Activated CD8-positive, alpha-beta T cell treated with anti-CD3 and anti-CD28 coated beads, Interleukin-2, amount 10 ng/mL, durations not matched to agents 7 days and 5 days (primary cell): Measurements from ENCODE around the gene DGCR6L. TPM values are rescaled to one million over a fixed set of nuclear protein-coding genes. Genes with fewer than 3 reads are reported as not detected.
"Not testable (repeated sequence)": the region's sequence is repeated elsewhere in the genome, so short reads cannot be mapped to it uniquely, and the experiment has no call there.

Experiments used
- ATAC-seq: fragments of 150-1000 bp; cut with Tn5 transposase; one replicate; pipeline ENCODE4 v1.10.0; 2021; ENCODE audit warnings: moderate library complexity
- CTCF ChIA-PET: fragments of 350-600 bp; sonication (Branson Sonifier 250); formaldehyde crosslinking; loops from one replicate; lab custom pipeline; 2021; ENCODE audit warnings: antibody characterized with exemption; lab: Charles Lee
- POLR2A ChIA-PET: fragments of 350-600 bp; sonication (Branson Sonifier 250); formaldehyde crosslinking; loops from one replicate; lab custom pipeline; 2021; ENCODE audit warnings: antibody characterized with exemption; lab: Charles Lee
- DNase-seq: peaks from one replicate; pipeline ENCODE4 v3.0.0-alpha.2; 2020
- H3K27ac Mint-ChIP-seq: one replicate; pipeline ENCODE4 v1.8.0; 2021; ENCODE audit warnings: mild to moderate bottlenecking, mixed read lengths
- H3K27me3 Mint-ChIP-seq: one replicate; pipeline ENCODE4 v1.8.0; 2021; ENCODE audit warnings: low read depth, mixed read lengths
- H3K36me3 Mint-ChIP-seq: one replicate; pipeline ENCODE4 v1.8.0; 2021; ENCODE audit warnings: low read depth, mixed read lengths
- H3K4me1 Mint-ChIP-seq: one replicate; pipeline ENCODE4 v1.8.0; 2021; ENCODE audit warnings: low read depth, mixed read lengths
- H3K4me3 Mint-ChIP-seq: one replicate; pipeline ENCODE4 v1.8.0; 2021; ENCODE audit warnings: mild to moderate bottlenecking, mixed read lengths
- H3K9me3 Mint-ChIP-seq: one replicate; pipeline ENCODE4 v1.8.0; 2022; ENCODE audit warnings: mixed read lengths; ENCODE audit not compliant: insufficient read depth
- total RNA-seq, 2 experiments: library from RNA; stranded (reverse); gene quantifications; one replicate each; pipeline ENCODE4 v1.2.3, GENCODE V29; 2021

The DGCR6L gene
- total RNA-seq, 2 experiments from 2014 or later, result 50.4 to 56.3 TPM

- H3K4me3 Mint-ChIP-seq, CTCF ChIA-PET, ATAC-seq, H3K27ac Mint-ChIP-seq, H3K36me3 Mint-ChIP-seq, POLR2A ChIA-PET, H3K9me3 Mint-ChIP-seq, DNase-seq: not testable (repeated sequence)
- Mint-ChIP-seq H3K4me1 (peaks cover 12% of the 10 kb centered on the region), H3K27me3 (peaks cover 14% of the 10 kb centered on the region)
Observed at GRCh38 chr22:20305230-20305893, 14.5 kb downstream of the DGCR6L start.

DNA sequence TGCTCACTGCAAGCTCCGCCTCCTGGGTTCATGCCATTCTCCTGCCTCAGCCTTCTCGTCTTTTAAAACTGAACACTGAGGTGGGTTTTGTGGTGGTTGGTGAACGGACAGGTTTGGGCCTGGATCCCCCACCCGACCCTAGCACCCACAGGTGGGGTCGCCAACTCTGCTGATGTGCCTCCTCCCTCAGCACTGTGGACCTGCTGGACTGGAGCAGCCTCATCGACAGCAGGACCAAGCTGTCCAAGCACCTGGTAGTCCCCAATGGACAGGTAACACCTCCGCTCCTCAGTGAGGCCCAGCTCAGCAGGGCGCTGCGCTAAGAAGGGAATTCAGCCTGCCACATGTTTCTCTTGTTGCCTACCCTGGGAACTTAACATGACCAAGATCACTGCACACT lies 15.2 kb downstream of the DGCR6L start:
- Mint-ChIP-seq H3K9me3 (no peaks in the 10 kb centered on the region), H3K4me3 (no peak overlapping the region), H3K4me1 (peaks cover 14% of the 10 kb centered on the region), H3K27me3 (peaks cover 14% of the 10 kb centered on the region), H3K36me3 (no peaks in the 10 kb centered on the region), H3K27ac (no peak overlapping the region)
- CTCF ChIA-PET, result no interaction called here
- DNase-seq (no peak), ATAC-seq (no peak)
- POLR2A ChIA-PET, result no interaction called here

GRCh38 chr22:20303229-20303534 lies 16.7 kb downstream of the DGCR6L start:
- H3K27ac Mint-ChIP-seq, ATAC-seq, H3K36me3 Mint-ChIP-seq, DNase-seq, CTCF ChIA-PET, POLR2A ChIA-PET, H3K9me3 Mint-ChIP-seq, H3K4me3 Mint-ChIP-seq: not testable (repeated sequence)
- peaks cover 14% of the 10 kb centered on the region for H3K27me3 Mint-ChIP-seq
- H3K4me1 Mint-ChIP-seq, result peaks cover 16% of the 10 kb centered on the region

DNA sequence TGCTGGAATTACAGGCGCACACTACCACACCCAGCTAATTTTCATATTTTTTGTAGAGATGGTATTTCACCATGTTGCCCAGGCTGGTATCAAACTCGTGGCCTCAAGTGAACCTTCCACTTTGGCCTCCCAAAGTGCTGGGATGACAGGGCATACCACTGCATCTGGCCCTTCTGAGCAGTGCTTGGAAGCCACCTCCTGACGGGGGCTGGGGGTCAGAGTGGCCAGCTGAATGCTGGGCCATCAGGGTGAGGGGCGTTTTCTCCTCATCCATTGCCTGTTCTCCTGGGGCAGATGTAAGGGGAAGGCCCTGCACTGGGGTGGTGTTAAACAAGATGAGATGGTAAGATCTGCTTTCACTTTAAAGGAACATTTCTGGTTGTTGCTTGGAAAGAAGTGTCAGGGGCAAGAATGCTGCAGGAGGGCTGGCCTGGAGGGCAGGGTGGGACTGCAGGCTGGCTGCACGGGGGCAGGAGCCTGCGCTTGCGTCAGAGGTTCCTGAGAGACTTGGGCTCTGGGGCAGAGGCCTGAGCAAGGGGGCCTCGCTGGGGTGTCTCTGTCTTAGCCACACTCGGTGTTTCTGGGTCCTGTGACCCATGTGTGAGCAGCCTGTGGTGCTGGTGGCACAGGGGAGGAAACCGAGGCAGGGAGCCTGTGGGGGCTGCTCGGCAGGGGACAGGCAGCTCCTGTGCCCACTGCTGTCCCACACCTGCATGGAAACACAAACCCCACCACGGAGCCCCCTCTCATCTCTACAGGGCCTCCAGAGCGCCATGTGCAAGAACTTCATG lies 17.2 kb downstream of the DGCR6L start:
- no peak for DNase-seq
- Mint-ChIP-seq H3K4me3 (no peak overlapping the region), H3K36me3 (no peaks in the 10 kb centered on the region), H3K27ac (no peak overlapping the region), H3K4me1 (peaks cover 16% of the 10 kb centered on the region), H3K9me3 (no peaks in the 10 kb centered on the region), H3K27me3 (peaks cover 17% of the 10 kb centered on the region)
- no peak for ATAC-seq
- POLR2A ChIA-PET, result no interaction called here
- CTCF ChIA-PET, result no interaction called here

GRCh38 chr22:20299746-20300136 lies 20.1 kb downstream of the DGCR6L start:
- POLR2A ChIA-PET, result no interaction called here
- CTCF ChIA-PET, result no interaction called here
- peaks cover 6% of the 10 kb centered on the region for H3K4me1 Mint-ChIP-seq

DNA sequence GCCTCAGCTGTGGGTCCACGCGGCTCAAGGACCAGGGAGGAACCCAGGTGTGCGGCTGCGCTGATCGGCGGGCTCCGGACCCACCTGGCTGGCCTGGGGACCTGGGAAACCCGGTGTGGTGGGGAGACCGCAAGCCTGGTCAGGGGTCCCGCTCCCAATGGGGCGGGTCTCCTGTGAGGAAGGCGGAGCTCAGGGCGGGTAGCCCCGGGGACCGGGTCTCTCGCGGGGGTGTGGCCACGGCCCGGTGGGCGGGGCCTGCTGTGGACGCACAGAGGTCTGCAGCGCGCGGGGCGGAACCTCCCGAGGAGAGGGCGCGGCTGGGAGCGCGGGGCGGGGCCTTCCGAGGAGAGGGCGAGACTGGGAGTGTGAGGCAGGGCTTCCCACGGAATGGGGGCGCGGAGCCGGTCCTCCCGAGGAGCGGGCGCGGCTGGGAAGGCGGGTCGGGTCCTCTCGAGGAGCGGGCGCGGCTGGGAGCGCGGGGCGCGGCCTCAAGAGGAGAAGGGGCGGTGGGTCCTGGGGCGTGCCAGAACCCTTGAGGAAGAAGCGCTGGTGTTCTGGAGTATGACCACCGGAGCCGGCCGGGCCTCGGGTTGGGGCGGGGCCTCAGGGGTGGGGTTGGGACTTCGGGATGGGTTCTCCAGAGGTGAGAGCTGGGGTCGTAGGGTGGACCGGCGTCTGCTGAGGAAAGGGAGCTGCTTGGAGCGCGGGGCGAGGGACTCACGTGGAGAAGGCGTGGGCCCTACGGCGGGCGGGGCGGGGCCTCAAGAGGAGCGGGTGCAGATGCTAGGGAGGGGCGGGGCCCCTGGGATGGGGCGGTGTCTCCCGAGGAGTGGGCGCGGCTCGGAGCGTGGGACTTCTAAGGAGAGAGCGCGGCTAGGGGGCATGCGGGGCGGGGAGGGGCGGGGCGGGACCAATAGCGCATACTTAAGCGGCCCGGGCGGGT lies 20.8 kb downstream of the DGCR6L start:
- CTCF ChIA-PET, result no interaction called here
- peak overlapping the region; percentile 75 for H3K4me3 Mint-ChIP-seq
- H3K4me1 Mint-ChIP-seq, result peaks cover 6% of the 10 kb centered on the region
- peaks cover 17% of the 10 kb centered on the region for H3K27me3 Mint-ChIP-seq
- POLR2A ChIA-PET, result no interaction called here
- DNase-seq (peak; percentile 91), ATAC-seq (peak; percentile 93)
- H3K36me3 Mint-ChIP-seq, result no peaks in the 10 kb centered on the region
- no peak overlapping the region for H3K27ac Mint-ChIP-seq
- H3K9me3 Mint-ChIP-seq, result no peaks in the 10 kb centered on the region

More at GRCh38 chr22:20299746-20300136, 20.1 kb downstream of the DGCR6L start:
- Mint-ChIP-seq H3K27ac (no peak overlapping the region), H3K4me3 (peak overlapping the region; percentile 75), H3K9me3 (no peaks in the 10 kb centered on the region), H3K27me3 (peaks cover 17% of the 10 kb centered on the region), H3K36me3 (no peaks in the 10 kb centered on the region)
- ATAC-seq (peak; percentile 48), DNase-seq (no peak)

DNA sequence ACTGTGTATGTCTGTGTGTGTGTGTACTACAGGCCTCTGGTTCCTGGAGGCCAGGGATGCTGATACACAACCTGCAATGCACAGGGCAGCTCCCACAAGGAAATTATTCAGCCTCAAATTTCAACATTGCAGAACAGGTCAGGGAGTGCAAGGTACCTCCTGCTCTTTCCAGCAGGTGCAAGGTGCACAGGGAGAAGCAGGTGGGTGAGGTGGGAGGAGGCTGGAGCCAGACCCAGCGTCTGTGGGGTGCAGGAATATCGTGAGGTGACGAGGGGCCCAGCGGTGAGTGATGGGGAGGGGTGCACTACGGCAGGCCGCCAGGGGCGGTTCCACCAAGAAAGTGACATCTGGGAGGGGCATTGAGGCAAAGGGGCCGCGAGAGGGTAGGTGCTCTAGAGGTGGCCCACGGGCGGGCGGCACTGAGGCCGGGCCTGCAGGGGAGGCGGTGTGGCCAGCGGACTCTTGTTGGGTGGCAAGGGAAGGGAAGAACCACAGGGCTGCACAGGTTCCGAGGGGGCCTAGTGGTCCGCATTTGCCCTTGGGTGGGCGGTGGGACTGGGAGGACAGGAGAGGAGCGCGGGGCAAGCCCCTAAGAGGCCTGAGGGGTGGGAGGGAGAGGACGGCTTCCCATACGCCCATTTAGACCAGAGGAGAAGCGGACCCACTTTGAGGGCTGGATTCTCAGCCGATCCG lies 21.6 kb downstream of the DGCR6L start:
- POLR2A ChIA-PET, result no interaction called here
- no peaks in the 10 kb centered on the region for H3K9me3 Mint-ChIP-seq
- CTCF ChIA-PET, result no interaction called here

DNA sequence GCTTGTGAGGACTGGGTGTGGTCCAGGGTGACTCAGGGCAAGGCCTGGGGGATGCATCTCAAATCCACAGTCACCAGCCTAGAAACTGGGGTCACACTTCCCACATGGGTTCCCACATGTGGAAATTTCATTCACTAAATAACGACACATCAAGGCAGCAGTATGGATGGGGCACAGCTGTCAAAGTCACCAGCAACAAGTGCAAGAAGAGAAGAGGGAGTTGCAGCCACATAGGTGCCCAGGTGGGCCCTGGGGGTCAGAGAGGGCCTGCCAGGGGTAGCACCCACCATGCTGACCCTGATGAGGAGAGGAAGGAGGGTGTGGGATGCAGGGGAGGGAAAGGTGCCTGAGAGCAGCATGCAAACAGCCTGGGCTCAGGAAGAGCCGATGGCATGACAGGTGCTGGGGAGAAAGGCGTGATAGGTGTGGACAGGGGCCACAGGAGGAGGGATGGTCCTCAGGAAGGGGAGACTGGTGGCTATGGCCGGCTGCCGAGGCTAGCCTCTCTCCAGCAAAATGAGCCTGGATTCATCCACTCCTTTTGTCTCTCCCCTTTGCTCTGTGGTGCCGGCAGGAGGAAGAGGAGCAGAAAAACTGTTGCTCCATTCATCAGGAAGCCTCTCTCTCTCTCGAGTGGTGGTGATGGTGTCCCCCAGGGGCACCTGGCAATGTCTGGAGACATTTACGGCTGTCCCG lies 22.3 kb downstream of the DGCR6L start:
- no peaks in the 10 kb centered on the region for H3K9me3 Mint-ChIP-seq
- peaks cover 14% of the 10 kb centered on the region for H3K27me3 Mint-ChIP-seq
- H3K4me3 Mint-ChIP-seq, result no peak overlapping the region
- no peak overlapping the region for H3K27ac Mint-ChIP-seq
- CTCF ChIA-PET, result no interaction called here
- H3K4me1 Mint-ChIP-seq, result peaks cover 5% of the 10 kb centered on the region
- ATAC-seq (no peak), DNase-seq (no peak)
- H3K36me3 Mint-ChIP-seq, result no peaks in the 10 kb centered on the region
- POLR2A ChIA-PET, result no interaction called here

More for the DNA sequence above, 21.6 kb downstream of the DGCR6L start:
- Mint-ChIP-seq H3K36me3 (no peaks in the 10 kb centered on the region), H3K27me3 (peaks cover 17% of the 10 kb centered on the region), H3K27ac (no peak overlapping the region), H3K4me3 (peak overlapping the region; percentile 75), H3K4me1 (peaks cover 6% of the 10 kb centered on the region)
- DNase-seq, result no peak
- no peak for ATAC-seq

GRCh38 chr22:20296598-20296997 lies 23.3 kb downstream of the DGCR6L start:
- DNase-seq (no peak), ATAC-seq (no peak)
- CTCF ChIA-PET, result no interaction called here
- Mint-ChIP-seq H3K9me3 (no peaks in the 10 kb centered on the region), H3K27me3 (peaks cover 12% of the 10 kb centered on the region), H3K27ac (no peak overlapping the region), H3K4me1 (peaks cover 4% of the 10 kb centered on the region), H3K36me3 (no peaks in the 10 kb centered on the region), H3K4me3 (no peak overlapping the region)
- POLR2A ChIA-PET, result no interaction called here

DNA sequence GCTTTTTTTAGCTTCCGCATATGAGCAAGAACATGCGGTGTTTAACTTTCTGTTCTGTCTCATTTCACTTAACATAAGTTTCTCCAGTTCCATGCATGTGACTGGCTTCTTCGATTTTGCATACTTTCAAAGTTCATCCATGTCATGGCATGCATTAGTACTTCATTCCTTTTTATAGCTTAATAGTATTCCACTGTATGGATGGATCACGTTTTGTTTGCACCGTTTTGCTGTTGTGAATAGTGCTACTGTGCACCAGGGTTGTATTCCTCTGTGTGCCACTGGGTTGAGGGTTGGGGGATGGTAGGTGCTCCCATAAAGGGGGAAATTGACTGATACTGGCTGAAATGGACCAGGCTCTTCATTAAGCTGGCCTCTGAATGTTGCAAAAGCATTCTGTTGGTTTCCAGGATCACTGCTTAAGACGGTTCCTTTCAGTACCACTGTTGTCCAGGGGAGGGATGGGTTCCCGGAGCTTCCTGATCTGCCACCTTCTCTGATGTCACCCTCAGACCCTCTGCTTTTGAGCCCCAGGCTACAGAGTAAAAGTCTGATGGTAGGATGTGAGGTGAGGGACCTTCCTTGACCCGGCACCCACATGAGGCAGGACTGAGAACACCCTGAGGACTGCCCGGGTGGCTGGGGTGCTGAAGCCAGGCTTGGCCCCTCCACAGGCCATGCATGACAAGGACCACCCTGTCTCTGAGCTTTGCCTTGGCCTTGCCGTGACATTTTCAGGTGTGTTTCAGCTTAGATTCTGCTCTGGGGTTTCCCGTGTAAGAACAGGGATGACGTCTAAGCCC lies 24.4 kb downstream of the DGCR6L start:
- H3K36me3 Mint-ChIP-seq, result no peaks in the 10 kb centered on the region
- ATAC-seq, result no peak
- ChIA-PET POLR2A (no interaction called here), CTCF (interaction anchor here (0.9 to 2.3 kb wide), 5 partner anchors 9 to 161 kb away, joined by 3 to 9 read pairs (median 3); no protein-coding TSS in a partner anchor)
- H3K27me3 Mint-ChIP-seq, result peaks cover 3% of the 10 kb centered on the region
- no peak overlapping the region for H3K4me3 Mint-ChIP-seq
- H3K27ac Mint-ChIP-seq, result no peak overlapping the region
- peaks cover 4% of the 10 kb centered on the region for H3K4me1 Mint-ChIP-seq
- no peak for DNase-seq
- no peaks in the 10 kb centered on the region for H3K9me3 Mint-ChIP-seq
